HL-60 (cell line): ENCODE results near the gene AOPEP.

ENCODE experiments used
- TF ChIP-seq, protein P1 (sequence below): IDR thresholded peaks from one replicate; pipeline ENCODE4 v1.5.1; 2011; ENCODE audit warnings: low read length, control low read depth, inconsistent platforms; ENCODE audit not compliant: insufficient read depth
- TF ChIP-seq, protein P2 (sequence below): IDR thresholded peaks from 2 replicates; pipeline ENCODE4 v1.6.1; 2012; ENCODE audit warnings: low read depth; ENCODE audit not compliant: insufficient replicate concordance

DNA sequence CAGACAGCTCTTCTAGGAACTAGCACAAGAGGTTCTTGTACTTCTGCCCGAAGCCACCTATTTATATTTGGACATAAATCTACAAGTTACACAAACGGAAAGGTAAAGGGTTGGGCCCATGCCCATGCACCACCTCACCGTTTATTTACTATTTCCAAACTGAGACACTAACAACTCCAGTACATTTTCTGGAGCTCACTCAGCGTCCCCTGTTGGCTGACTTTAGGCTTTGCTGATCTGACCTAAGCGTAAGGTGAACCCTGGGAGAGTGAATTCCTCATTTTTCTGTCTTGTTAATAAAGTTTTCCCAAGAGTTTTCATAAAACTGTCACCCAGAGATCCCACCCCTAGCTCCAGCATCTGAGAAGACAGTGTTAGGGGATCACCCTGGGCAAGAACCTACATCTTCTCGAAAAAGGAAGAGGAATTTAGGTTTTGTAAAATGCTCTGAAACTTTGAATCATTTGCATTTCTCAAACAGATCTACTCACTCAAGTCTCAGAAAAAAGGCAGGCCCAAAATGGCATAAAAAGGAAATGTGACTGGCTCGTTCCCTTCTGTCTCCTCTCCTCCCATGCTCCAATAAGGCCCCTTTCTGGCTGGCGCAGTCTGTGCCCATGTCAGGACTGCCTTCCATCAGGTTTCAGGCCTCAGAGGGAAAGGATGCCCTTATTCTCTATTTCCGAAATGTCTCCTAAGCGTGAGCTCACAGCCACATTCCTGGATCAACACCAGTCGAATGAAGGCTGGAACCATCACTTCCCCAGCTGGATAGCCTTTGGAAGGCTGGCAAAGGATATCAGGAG is 389.7 kb downstream of the AOPEP start:
- TF ChIP-seq, protein P1, sequence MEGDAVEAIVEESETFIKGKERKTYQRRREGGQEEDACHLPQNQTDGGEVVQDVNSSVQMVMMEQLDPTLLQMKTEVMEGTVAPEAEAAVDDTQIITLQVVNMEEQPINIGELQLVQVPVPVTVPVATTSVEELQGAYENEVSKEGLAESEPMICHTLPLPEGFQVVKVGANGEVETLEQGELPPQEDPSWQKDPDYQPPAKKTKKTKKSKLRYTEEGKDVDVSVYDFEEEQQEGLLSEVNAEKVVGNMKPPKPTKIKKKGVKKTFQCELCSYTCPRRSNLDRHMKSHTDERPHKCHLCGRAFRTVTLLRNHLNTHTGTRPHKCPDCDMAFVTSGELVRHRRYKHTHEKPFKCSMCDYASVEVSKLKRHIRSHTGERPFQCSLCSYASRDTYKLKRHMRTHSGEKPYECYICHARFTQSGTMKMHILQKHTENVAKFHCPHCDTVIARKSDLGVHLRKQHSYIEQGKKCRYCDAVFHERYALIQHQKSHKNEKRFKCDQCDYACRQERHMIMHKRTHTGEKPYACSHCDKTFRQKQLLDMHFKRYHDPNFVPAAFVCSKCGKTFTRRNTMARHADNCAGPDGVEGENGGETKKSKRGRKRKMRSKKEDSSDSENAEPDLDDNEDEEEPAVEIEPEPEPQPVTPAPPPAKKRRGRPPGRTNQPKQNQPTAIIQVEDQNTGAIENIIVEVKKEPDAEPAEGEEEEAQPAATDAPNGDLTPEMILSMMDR, result no peak
- TF ChIP-seq, protein P2, sequence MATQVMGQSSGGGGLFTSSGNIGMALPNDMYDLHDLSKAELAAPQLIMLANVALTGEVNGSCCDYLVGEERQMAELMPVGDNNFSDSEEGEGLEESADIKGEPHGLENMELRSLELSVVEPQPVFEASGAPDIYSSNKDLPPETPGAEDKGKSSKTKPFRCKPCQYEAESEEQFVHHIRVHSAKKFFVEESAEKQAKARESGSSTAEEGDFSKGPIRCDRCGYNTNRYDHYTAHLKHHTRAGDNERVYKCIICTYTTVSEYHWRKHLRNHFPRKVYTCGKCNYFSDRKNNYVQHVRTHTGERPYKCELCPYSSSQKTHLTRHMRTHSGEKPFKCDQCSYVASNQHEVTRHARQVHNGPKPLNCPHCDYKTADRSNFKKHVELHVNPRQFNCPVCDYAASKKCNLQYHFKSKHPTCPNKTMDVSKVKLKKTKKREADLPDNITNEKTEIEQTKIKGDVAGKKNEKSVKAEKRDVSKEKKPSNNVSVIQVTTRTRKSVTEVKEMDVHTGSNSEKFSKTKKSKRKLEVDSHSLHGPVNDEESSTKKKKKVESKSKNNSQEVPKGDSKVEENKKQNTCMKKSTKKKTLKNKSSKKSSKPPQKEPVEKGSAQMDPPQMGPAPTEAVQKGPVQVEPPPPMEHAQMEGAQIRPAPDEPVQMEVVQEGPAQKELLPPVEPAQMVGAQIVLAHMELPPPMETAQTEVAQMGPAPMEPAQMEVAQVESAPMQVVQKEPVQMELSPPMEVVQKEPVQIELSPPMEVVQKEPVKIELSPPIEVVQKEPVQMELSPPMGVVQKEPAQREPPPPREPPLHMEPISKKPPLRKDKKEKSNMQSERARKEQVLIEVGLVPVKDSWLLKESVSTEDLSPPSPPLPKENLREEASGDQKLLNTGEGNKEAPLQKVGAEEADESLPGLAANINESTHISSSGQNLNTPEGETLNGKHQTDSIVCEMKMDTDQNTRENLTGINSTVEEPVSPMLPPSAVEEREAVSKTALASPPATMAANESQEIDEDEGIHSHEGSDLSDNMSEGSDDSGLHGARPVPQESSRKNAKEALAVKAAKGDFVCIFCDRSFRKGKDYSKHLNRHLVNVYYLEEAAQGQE, result no peak
